Measurements from ENCODE around the gene AGPAT1. TPM values are rescaled to one million over a fixed set of nuclear protein-coding genes. Genes with fewer than 3 reads are reported as not detected.

Gene AGPAT1
- total and polyA plus RNA-seq, 2 experiments from 2014 or later, result 62.8 to 71.4 TPM

DNA sequence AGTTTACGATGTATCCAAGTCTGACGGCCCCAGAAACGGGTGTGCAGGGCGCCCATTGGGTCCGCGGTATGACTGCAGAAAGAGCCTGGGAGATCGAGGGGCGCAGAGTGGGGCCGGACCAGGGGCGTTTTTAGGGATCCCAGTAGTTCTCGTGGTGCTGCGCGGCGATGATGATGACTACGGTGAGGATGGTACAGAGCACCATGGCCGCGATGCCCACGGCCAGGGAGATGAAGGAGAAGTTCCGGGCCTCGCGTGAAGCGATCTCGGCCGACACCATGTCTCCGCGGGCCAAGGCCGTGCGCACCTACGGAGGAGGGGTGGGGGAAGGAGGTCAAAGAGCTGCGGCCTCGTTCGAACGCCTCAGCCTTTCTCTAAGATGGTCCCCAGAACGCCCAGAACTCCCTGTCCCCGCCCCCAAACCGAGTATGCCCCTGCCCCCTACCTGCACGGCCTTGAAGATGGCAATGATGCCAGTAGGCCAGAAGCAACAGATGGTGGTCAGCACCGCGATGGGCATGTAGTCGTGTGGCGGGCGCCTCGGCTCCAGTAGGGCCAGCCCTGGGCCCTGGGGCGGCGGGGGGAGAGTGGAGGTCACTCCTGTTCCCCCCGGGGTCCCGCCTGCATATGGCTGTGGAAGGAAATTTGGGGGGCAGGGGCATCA is 26.7 kb downstream of the AGPAT1 start:
- H3K36me3 ChIP-seq (replicated peaks; ENCODE audit: insufficient read depth, low read depth), result no peaks in the 10 kb centered on the region
- WGBS (ENCODE audit: low lambda C conversion rate, missing lambda C conversion rate), result 63% methylated on average over 37 of the region's 47 CpGs
- TF ChIP-seq EZH2 (IDR thresholded peaks at IDR 0.05; ENCODE audit: borderline replicate concordance) (no peak), EZH2phosphoT487 (IDR thresholded peaks at IDR 0.05; ENCODE audit: low read depth, severe bottlenecking, unreplicated experiment) (no peak)
- TF ChIP-seq, protein P1, sequence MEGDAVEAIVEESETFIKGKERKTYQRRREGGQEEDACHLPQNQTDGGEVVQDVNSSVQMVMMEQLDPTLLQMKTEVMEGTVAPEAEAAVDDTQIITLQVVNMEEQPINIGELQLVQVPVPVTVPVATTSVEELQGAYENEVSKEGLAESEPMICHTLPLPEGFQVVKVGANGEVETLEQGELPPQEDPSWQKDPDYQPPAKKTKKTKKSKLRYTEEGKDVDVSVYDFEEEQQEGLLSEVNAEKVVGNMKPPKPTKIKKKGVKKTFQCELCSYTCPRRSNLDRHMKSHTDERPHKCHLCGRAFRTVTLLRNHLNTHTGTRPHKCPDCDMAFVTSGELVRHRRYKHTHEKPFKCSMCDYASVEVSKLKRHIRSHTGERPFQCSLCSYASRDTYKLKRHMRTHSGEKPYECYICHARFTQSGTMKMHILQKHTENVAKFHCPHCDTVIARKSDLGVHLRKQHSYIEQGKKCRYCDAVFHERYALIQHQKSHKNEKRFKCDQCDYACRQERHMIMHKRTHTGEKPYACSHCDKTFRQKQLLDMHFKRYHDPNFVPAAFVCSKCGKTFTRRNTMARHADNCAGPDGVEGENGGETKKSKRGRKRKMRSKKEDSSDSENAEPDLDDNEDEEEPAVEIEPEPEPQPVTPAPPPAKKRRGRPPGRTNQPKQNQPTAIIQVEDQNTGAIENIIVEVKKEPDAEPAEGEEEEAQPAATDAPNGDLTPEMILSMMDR (IDR thresholded peaks at IDR 0.05; ENCODE audit: poor library complexity), result no peak
- no peak overlapping the region for H2AFZ ChIP-seq
- no peak overlapping the region for H3K27ac ChIP-seq
- no peak overlapping the region for H3K4me3 ChIP-seq
- no peaks in the 10 kb centered on the region for H3K79me2 ChIP-seq
- H3K4me2 ChIP-seq, result peak overlapping the region; percentile 66
- DNase-seq (ENCODE audit: low spot score), result no peak
- H3K27me3 ChIP-seq, result peaks cover 26% of the 10 kb centered on the region
- no peaks in the 10 kb centered on the region for H3K9me3 ChIP-seq (ENCODE audit: low read depth)
- no peaks in the 10 kb centered on the region for H4K20me1 ChIP-seq (ENCODE audit: insufficient read depth, poor library complexity, severe bottlenecking)
- H3K4me1 ChIP-seq (ENCODE audit: insufficient read depth), result peaks cover 17% of the 10 kb centered on the region
- H3K9me2 ChIP-seq (replicated peaks; ENCODE audit: insufficient read depth), result no peaks in the 10 kb centered on the region

DNA sequence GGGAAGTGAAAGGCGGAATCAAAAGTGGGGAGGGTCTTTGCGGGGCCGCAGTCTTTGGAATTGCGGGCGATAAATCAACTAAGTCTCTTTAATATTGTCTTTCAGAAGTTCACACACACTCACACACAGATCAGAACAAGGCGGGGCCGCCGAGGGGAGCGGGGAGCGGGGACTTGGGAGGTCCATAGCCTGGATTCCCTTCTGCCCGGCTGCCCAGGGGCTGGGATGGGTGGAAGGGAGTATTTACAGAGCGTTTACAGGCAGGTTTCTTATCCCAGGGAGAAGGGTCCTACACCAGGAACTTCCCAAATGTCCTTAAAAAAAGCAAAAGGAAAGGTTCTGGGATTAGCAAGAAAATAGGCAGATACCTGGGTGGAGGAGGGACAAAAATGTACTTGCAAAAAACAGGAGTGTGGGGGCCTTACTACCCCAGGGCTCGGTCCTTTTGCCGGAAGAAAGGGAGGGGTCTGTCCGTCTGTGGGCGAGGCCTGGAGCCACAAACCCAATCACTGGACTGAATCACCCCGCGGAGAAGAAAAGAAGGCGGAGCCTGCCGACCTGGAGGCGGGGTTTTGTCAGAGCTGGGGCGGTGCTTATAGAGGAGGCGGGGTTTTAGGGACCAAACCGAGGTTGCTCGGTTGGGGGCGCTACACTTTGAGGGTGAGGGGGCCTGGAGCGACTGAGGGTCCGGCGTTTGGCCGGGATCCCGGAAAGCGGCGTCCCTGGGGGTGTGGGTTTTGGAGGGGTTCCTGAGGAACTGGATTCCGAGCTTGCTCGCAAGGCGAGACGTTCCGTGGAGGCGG is 27.4 kb downstream of the AGPAT1 start:
- Histone ChIP-seq H4K20me1 (ENCODE audit: insufficient read depth, poor library complexity, severe bottlenecking) (no peaks in the 10 kb centered on the region), H3K27me3 (peaks cover 26% of the 10 kb centered on the region), H3K9me2 (replicated peaks; ENCODE audit: insufficient read depth) (no peaks in the 10 kb centered on the region), H3K9me3 (ENCODE audit: low read depth) (no peaks in the 10 kb centered on the region), H3K36me3 (replicated peaks; ENCODE audit: insufficient read depth, low read depth) (no peaks in the 10 kb centered on the region), H3K27ac (no peak overlapping the region), H3K4me2 (peak overlapping the region; percentile 66), H3K79me2 (no peaks in the 10 kb centered on the region), H3K4me3 (no peak overlapping the region), H2AFZ (no peak overlapping the region), H3K4me1 (ENCODE audit: insufficient read depth) (peaks cover 17% of the 10 kb centered on the region)
- TF ChIP-seq, protein P1 (IDR thresholded peaks at IDR 0.05; ENCODE audit: poor library complexity), result peak; percentile 23
- TF ChIP-seq EZH2phosphoT487 (IDR thresholded peaks at IDR 0.05; ENCODE audit: low read depth, severe bottlenecking, unreplicated experiment) (no peak), EZH2 (IDR thresholded peaks at IDR 0.05; ENCODE audit: borderline replicate concordance) (no peak)
- DNase-seq (ENCODE audit: low spot score), result peak; percentile 72
- WGBS (ENCODE audit: low lambda C conversion rate, missing lambda C conversion rate), result 47% methylated on average over 38 of the region's 39 CpGs

GRCh38 chr6:32147401-32148132 is 28.3 kb downstream of the AGPAT1 start:
- no peak overlapping the region for H3K4me3 ChIP-seq

More at GRCh38 chr6:32147401-32148132, 28.3 kb downstream of the AGPAT1 start:
- H3K9me3 ChIP-seq (ENCODE audit: low read depth), result no peaks in the 10 kb centered on the region
- H2AFZ ChIP-seq, result no peak overlapping the region
- H3K4me2 ChIP-seq, result peak overlapping the region; percentile 66
- H3K27me3 ChIP-seq, result peaks cover 26% of the 10 kb centered on the region
- 98% methylated on average over 4 of the region's 4 CpGs for WGBS (ENCODE audit: low lambda C conversion rate, missing lambda C conversion rate)
- no peak for DNase-seq (ENCODE audit: low spot score)
- TF ChIP-seq EZH2 (IDR thresholded peaks at IDR 0.05; ENCODE audit: borderline replicate concordance), result no peak
- TF ChIP-seq, protein P1 (IDR thresholded peaks at IDR 0.05; ENCODE audit: poor library complexity), result no peak
- no peak for TF ChIP-seq EZH2phosphoT487 (IDR thresholded peaks at IDR 0.05; ENCODE audit: low read depth, severe bottlenecking, unreplicated experiment)
- no peaks in the 10 kb centered on the region for H3K79me2 ChIP-seq
- no peaks in the 10 kb centered on the region for H4K20me1 ChIP-seq (ENCODE audit: insufficient read depth, poor library complexity, severe bottlenecking)
- peaks cover 8% of the 10 kb centered on the region for H3K4me1 ChIP-seq (ENCODE audit: insufficient read depth)
- no peaks in the 10 kb centered on the region for H3K36me3 ChIP-seq (replicated peaks; ENCODE audit: insufficient read depth, low read depth)
- H3K9me2 ChIP-seq (replicated peaks; ENCODE audit: insufficient read depth), result no peaks in the 10 kb centered on the region
- no peak overlapping the region for H3K27ac ChIP-seq
